Mucosa of descending colon (tissue), 3 donors: ENCODE results near the gene PPP1R8. TPM values are rescaled to one million over a fixed set of nuclear protein-coding genes. Genes with fewer than 3 reads are reported as not detected.

Source experiments
- ATAC-seq: fragments of 200-7000 bp; cut with Tn5 transposase; one replicate; pipeline ENCODE4 v1.9.1; 2020; ENCODE audit warnings: mild to moderate bottlenecking, moderate library complexity
- DNase-seq, 3 donors: peaks; one replicate each; pipeline ENCODE4 v3.0.0-alpha.2; 2020
- H3K36me3 ChIP-seq: fragments of 200-600 bp; one replicate; pipeline ENCODE4 v1.8.0; 2021; ENCODE audit warnings: low read depth, mild to moderate bottlenecking
- H3K4me1 ChIP-seq: fragments of 200-600 bp; one replicate; pipeline ENCODE4 v1.8.0; 2021; ENCODE audit warnings: low read depth, mild to moderate bottlenecking
- H3K4me3 ChIP-seq: fragments of 200-600 bp; one replicate; pipeline ENCODE4 v1.8.0; 2021; ENCODE audit warnings: mild to moderate bottlenecking
- H3K9me3 ChIP-seq: fragments of 200-600 bp; one replicate; pipeline ENCODE4 v1.8.0; 2021; ENCODE audit warnings: mild to moderate bottlenecking
- intact Hi-C, 2 donors: fragments of 100-400 bp; cut with DNase I in 1 of 2; cut with micrococcal nuclease in 1 of 2; formaldehyde crosslinking; loops; one replicate each; pipeline versions ENCODE4 v1.11.0 to v1.11.1; 2022; cut with DNase I, micrococcal nuclease
- total RNA-seq, 3 donors: library from RNA; stranded (reverse); fragmentation: NEBNext Ultra II Directional in 2 of 3; extraction: Animal tissue kit (Norgen Biotek cat#: 25700) in 2 of 3; gene quantifications; one replicate each; pipeline versions ENCODE4 v1.2.1 to v1.2.4, GENCODE V29; 2021 to 2023
- TF ChIP-seq, protein P1 (sequence below): fragments of 200-600 bp; IDR thresholded peaks from one replicate; pipeline ENCODE4 v1.8.0; 2022; ENCODE audit warnings: antibody characterized with exemption, mild to moderate bottlenecking
- donor health status: DM: no; HTN: no; CAD: no; lungs with moderate emphysema.
- donor health status: DM: no; HTN: no; CAD: no.
- donor health status: DM: no; HTN: yes; CAD: no.

Gene PPP1R8
- total RNA-seq, 3 donors from 2014 or later, result 29.1 to 33.7 (median 31.0) TPM

DNA sequence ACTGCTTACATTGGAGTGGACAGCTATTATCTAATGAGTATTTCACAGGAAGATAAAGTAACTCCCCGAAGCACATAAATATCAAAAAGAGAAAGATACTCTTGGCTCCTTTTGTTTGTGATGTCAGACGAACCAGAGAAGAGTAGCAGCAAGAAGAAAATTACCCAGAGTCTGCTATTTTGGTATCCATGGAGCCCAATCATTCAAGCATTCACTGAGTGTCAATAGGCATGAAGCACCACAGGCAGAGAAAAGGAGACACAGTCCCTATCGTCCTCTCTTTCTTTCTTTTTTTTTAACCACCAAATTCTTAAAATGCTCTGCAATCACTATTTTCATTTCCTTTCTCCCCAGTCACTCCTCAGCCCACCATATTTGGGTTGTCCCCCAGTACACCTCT lies 63.9 kb downstream of the PPP1R8 start:
- TF ChIP-seq, protein P1, sequence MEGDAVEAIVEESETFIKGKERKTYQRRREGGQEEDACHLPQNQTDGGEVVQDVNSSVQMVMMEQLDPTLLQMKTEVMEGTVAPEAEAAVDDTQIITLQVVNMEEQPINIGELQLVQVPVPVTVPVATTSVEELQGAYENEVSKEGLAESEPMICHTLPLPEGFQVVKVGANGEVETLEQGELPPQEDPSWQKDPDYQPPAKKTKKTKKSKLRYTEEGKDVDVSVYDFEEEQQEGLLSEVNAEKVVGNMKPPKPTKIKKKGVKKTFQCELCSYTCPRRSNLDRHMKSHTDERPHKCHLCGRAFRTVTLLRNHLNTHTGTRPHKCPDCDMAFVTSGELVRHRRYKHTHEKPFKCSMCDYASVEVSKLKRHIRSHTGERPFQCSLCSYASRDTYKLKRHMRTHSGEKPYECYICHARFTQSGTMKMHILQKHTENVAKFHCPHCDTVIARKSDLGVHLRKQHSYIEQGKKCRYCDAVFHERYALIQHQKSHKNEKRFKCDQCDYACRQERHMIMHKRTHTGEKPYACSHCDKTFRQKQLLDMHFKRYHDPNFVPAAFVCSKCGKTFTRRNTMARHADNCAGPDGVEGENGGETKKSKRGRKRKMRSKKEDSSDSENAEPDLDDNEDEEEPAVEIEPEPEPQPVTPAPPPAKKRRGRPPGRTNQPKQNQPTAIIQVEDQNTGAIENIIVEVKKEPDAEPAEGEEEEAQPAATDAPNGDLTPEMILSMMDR, result no peak
- no peak for DNase-seq
- H3K36me3 ChIP-seq, result peaks cover 12% of the 10 kb centered on the region
- intact Hi-C loops, result no loop called here
- no peak for ATAC-seq
- no peak overlapping the region for H3K4me3 ChIP-seq
- H3K4me1 ChIP-seq, result no peaks in the 10 kb centered on the region
- H3K9me3 ChIP-seq, result no peaks in the 10 kb centered on the region

Other genes with a start within 250 kb of the PPP1R8 start
- gene AHDC1, start 226.6 kb upstream of the PPP1R8 start, total RNA-seq, result 10 to 100 TPM; 13.7 to 58.6 (median 18.7) TPM
- gene FGR, start 195.6 kb upstream of the PPP1R8 start, total RNA-seq, result 1 to 10 TPM; 2.3 to 5.7 (median 5.3) TPM
- gene IFI6, start 158.6 kb upstream of the PPP1R8 start, total RNA-seq, result 10 to 100 TPM in 2 of 3 donors, 1 to 10 TPM in 1; 8.3 to 51.4 (median 45.4) TPM
- gene FAM76A, start 104.8 kb upstream of the PPP1R8 start, total RNA-seq, result 10 to 100 TPM; 10.6 to 17.5 (median 14.0) TPM
- gene STX12, start 57.6 kb upstream of the PPP1R8 start, total RNA-seq, result 10 to 100 TPM; 58.1 to 64.9 (median 61.8) TPM
- gene THEMIS2, start 41.8 kb downstream of the PPP1R8 start, total RNA-seq, result 10 to 100 TPM in 2 of 3 donors, 1 to 10 TPM in 1; 3.8 to 17.7 (median 15.6) TPM
- 10 to 100 TPM; 14.2 to 20.6 (median 19.2) TPM for gene RPA2, start 83.8 kb downstream of the PPP1R8 start, total RNA-seq
- gene SMPDL3B, start 104.2 kb downstream of the PPP1R8 start, total RNA-seq, result 10 to 100 TPM; 17.3 to 45.4 (median 30.9) TPM
- gene XKR8, start 129.2 kb downstream of the PPP1R8 start, total RNA-seq, result 1 to 10 TPM; 8.2 to 9.8 (median 9.1) TPM